Activated T-cell treated with anti-CD3 and anti-CD28 coated beads, Interleukin-2, amount 50 U/mL, for 72 hours (primary cell): ENCODE data around the gene PTPN1. TPM values are rescaled to one million over a fixed set of nuclear protein-coding genes. Genes with fewer than 3 reads are reported as not detected.

ENCODE experiments used
- ATAC-seq, 2 donors: fragments of 150-1000 bp; cut with Tn5 transposase; replicated peaks in 1 of 2; 2 replicates each; pipeline ENCODE4 v1.10.0; 2021; ENCODE audit warnings: moderate library complexity in 2 of 2, mild to moderate bottlenecking in 1 of 2
- DNase-seq, 2 donors: peaks; one replicate each; pipeline ENCODE4 v3.0.0; 2021 to 2022; ENCODE audit warnings: mixed read lengths in 1 of 2
- H3K27ac Mint-ChIP-seq: one replicate; pipeline ENCODE4 v1.8.0; 2022; ENCODE audit warnings: mild to moderate bottlenecking, moderate library complexity, mixed read lengths
- H3K27me3 Mint-ChIP-seq: one replicate; pipeline ENCODE4 v1.8.0; 2022; ENCODE audit warnings: low read depth, mixed read lengths
- H3K36me3 Mint-ChIP-seq, 2 donors: one replicate each; pipeline ENCODE4 v1.8.0; 2022; ENCODE audit warnings: mixed read lengths in 2 of 2, mild to moderate bottlenecking in 1 of 2; ENCODE audit not compliant: insufficient read depth in 2 of 2
- H3K4me1 Mint-ChIP-seq: one replicate; pipeline ENCODE4 v1.8.0; 2022; ENCODE audit warnings: low read depth, mixed read lengths
- H3K4me3 Mint-ChIP-seq, 2 donors: one replicate each; pipeline ENCODE4 v1.8.0; 2022; ENCODE audit warnings: mild to moderate bottlenecking in 2 of 2, mixed read lengths in 2 of 2, moderate library complexity in 2 of 2
- H3K9me3 Mint-ChIP-seq, 2 donors: one replicate each; pipeline ENCODE4 v1.8.0; 2022; ENCODE audit warnings: mixed read lengths in 2 of 2
- total RNA-seq, 2 donors: library from RNA; stranded (reverse); gene quantifications; one replicate each; pipeline ENCODE4 v1.2.3, GENCODE V29; 2022

PTPN1 gene
- total RNA-seq, 2 donors from 2014 or later, result 138 TPM

GRCh38 chr20:50584687-50585086, 74.5 kb downstream of the PTPN1 start:
- no peaks in the 10 kb centered on the region for H3K4me1 Mint-ChIP-seq
- peaks cover 13 to 27% of the 10 kb centered on the region in 2 donors for H3K36me3 Mint-ChIP-seq
- H3K27ac Mint-ChIP-seq, result no peak overlapping the region

GRCh38 chr20:50585214-50585613, 75.0 kb downstream of the PTPN1 start:
- H3K9me3 Mint-ChIP-seq, result no peaks in the 10 kb centered on the region

More at GRCh38 chr20:50584687-50585086, 74.5 kb downstream of the PTPN1 start:
- Mint-ChIP-seq H3K4me3 (no peak overlapping the region), H3K9me3 (no peaks in the 10 kb centered on the region), H3K27me3 (no peaks in the 10 kb centered on the region)
- no peak for DNase-seq
- no peak for ATAC-seq

GRCh38 chr20:50585678-50586077, 75.5 kb downstream of the PTPN1 start:
- Mint-ChIP-seq H3K27ac (no peak overlapping the region), H3K36me3 (peaks cover 8 to 18% of the 10 kb centered on the region in 2 donors)
- no peak for DNase-seq

More at GRCh38 chr20:50585214-50585613, 75.0 kb downstream of the PTPN1 start:
- Mint-ChIP-seq H3K27me3 (no peaks in the 10 kb centered on the region), H3K4me3 (no peak overlapping the region), H3K36me3 (peaks cover 13 to 22% of the 10 kb centered on the region in 2 donors), H3K27ac (no peak overlapping the region), H3K4me1 (no peaks in the 10 kb centered on the region)
- no peak for ATAC-seq
- DNase-seq, result no peak

GRCh38 chr20:50586531-50587232, 76.5 kb downstream of the PTPN1 start:
- H3K4me3 Mint-ChIP-seq, result no peak overlapping the region
- no peak overlapping the region for H3K27ac Mint-ChIP-seq
- H3K9me3 Mint-ChIP-seq, result no peaks in the 10 kb centered on the region
- ATAC-seq, result no peak
- DNase-seq, result no peak
- peaks cover 8 to 13% of the 10 kb centered on the region in 2 donors for H3K36me3 Mint-ChIP-seq
- H3K4me1 Mint-ChIP-seq, result no peaks in the 10 kb centered on the region
- no peaks in the 10 kb centered on the region for H3K27me3 Mint-ChIP-seq

More at GRCh38 chr20:50585678-50586077, 75.5 kb downstream of the PTPN1 start:
- Mint-ChIP-seq H3K4me3 (no peak overlapping the region), H3K27me3 (no peaks in the 10 kb centered on the region), H3K4me1 (no peaks in the 10 kb centered on the region), H3K9me3 (no peaks in the 10 kb centered on the region)
- ATAC-seq, result no peak

GRCh38 chr20:50587291-50587961, 77.2 kb downstream of the PTPN1 start:
- DNase-seq (no peak), ATAC-seq (peak; percentile 8 to 16)
- H3K9me3 Mint-ChIP-seq, result no peaks in the 10 kb centered on the region
- H3K4me3 Mint-ChIP-seq, result no peak overlapping the region
- H3K27ac Mint-ChIP-seq, result no peak overlapping the region
- H3K4me1 Mint-ChIP-seq, result no peaks in the 10 kb centered on the region
- H3K27me3 Mint-ChIP-seq, result no peaks in the 10 kb centered on the region
- peaks cover 8 to 9% of the 10 kb centered on the region in 2 donors for H3K36me3 Mint-ChIP-seq

GRCh38 chr20:50588034-50588736, 78.0 kb downstream of the PTPN1 start:
- peaks cover 8 to 9% of the 10 kb centered on the region in 2 donors for H3K36me3 Mint-ChIP-seq
- ATAC-seq (peak; percentile 46 to 60), DNase-seq (peak; percentile 74 to 81)
- no peaks in the 10 kb centered on the region for H3K27me3 Mint-ChIP-seq
- H3K9me3 Mint-ChIP-seq, result no peaks in the 10 kb centered on the region
- H3K27ac Mint-ChIP-seq, result peak overlapping the region; percentile 36
- no peak overlapping the region for H3K4me3 Mint-ChIP-seq
- H3K4me1 Mint-ChIP-seq, result no peaks in the 10 kb centered on the region

GRCh38 chr20:50589548-50590347, 79.6 kb downstream of the PTPN1 start:
- H3K4me3 Mint-ChIP-seq, result no peak overlapping the region
- DNase-seq, result no peak
- H3K36me3 Mint-ChIP-seq, result peaks cover 3 to 5% of the 10 kb centered on the region in 2 donors
- ATAC-seq, result no peak
- H3K9me3 Mint-ChIP-seq, result no peaks in the 10 kb centered on the region
- no peaks in the 10 kb centered on the region for H3K4me1 Mint-ChIP-seq
- H3K27ac Mint-ChIP-seq, result no peak overlapping the region
- H3K27me3 Mint-ChIP-seq, result no peaks in the 10 kb centered on the region

GRCh38 chr20:50590348-50590664, 80.1 kb downstream of the PTPN1 start:
- no peak for DNase-seq
- peaks cover 0 to 1% of the 10 kb centered on the region in 2 donors for H3K36me3 Mint-ChIP-seq
- H3K9me3 Mint-ChIP-seq, result no peaks in the 10 kb centered on the region
- H3K4me3 Mint-ChIP-seq, result no peak overlapping the region
- no peak for ATAC-seq
- peak overlapping the region; percentile 72 for H3K27ac Mint-ChIP-seq
- H3K27me3 Mint-ChIP-seq, result no peaks in the 10 kb centered on the region
- H3K4me1 Mint-ChIP-seq, result no peaks in the 10 kb centered on the region

GRCh38 chr20:50591233-50591852, 81.2 kb downstream of the PTPN1 start:
- ATAC-seq (no peak), DNase-seq (no peak)
- peak overlapping the region; percentile 40 for H3K27ac Mint-ChIP-seq
- H3K36me3 Mint-ChIP-seq, result peaks cover 0 to 1% of the 10 kb centered on the region in 2 donors
- no peaks in the 10 kb centered on the region for H3K9me3 Mint-ChIP-seq
- no peaks in the 10 kb centered on the region for H3K4me1 Mint-ChIP-seq
- no peaks in the 10 kb centered on the region for H3K27me3 Mint-ChIP-seq
- no peak overlapping the region for H3K4me3 Mint-ChIP-seq

- H3K36me3 Mint-ChIP-seq, result peaks cover 0 to 1% of the 10 kb centered on the region in 2 donors
- peak overlapping the region; percentile 33 for H3K27ac Mint-ChIP-seq
- DNase-seq (no peak), ATAC-seq (no peak)
- H3K27me3 Mint-ChIP-seq, result no peaks in the 10 kb centered on the region
- no peaks in the 10 kb centered on the region for H3K9me3 Mint-ChIP-seq
- H3K4me3 Mint-ChIP-seq, result no peak overlapping the region
- H3K4me1 Mint-ChIP-seq, result no peaks in the 10 kb centered on the region
Observed at GRCh38 chr20:50592282-50593004, 82.3 kb downstream of the PTPN1 start.

GRCh38 chr20:50593005-50593335, 82.8 kb downstream of the PTPN1 start:
- Mint-ChIP-seq H3K36me3 (peaks cover 0 to 1% of the 10 kb centered on the region in 2 donors), H3K4me3 (no peak overlapping the region), H3K27me3 (no peaks in the 10 kb centered on the region), H3K4me1 (no peaks in the 10 kb centered on the region), H3K9me3 (no peaks in the 10 kb centered on the region), H3K27ac (peak overlapping the region; percentile 33)
- DNase-seq, result no peak
- ATAC-seq, result no peak

GRCh38 chr20:50594231-50594590, 84.0 kb downstream of the PTPN1 start:
- H3K27me3 Mint-ChIP-seq, result no peaks in the 10 kb centered on the region
- no peaks in the 10 kb centered on the region for H3K9me3 Mint-ChIP-seq
- ATAC-seq (peak in 1 of 2 donors; percentile 16), DNase-seq (no peak)
- no peaks in the 10 kb centered on the region for H3K36me3 Mint-ChIP-seq
- H3K4me3 Mint-ChIP-seq, result no peak overlapping the region
- H3K4me1 Mint-ChIP-seq, result no peaks in the 10 kb centered on the region
- no peak overlapping the region for H3K27ac Mint-ChIP-seq
